ENCODE data around the gene GPR146. TPM values are rescaled to one million over a fixed set of nuclear protein-coding genes. Genes with fewer than 3 reads are reported as not detected.
A peak's percentile ranks its signal among the peaks of the same experiment; 100 is the strongest.

GPR146 gene, protein sequence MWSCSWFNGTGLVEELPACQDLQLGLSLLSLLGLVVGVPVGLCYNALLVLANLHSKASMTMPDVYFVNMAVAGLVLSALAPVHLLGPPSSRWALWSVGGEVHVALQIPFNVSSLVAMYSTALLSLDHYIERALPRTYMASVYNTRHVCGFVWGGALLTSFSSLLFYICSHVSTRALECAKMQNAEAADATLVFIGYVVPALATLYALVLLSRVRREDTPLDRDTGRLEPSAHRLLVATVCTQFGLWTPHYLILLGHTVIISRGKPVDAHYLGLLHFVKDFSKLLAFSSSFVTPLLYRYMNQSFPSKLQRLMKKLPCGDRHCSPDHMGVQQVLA
- 10 to 100 TPM in 1 of 5 donors, 1 to 10 TPM in 4; 2.0 to 13.6 (median 4.4) TPM for total RNA-seq
- 10 to 100 TPM in 2 of 3 donors, 1 to 10 TPM in 1; 6.4 to 14.6 (median 10.8) TPM for polyA plus RNA-seq
- long read RNA-seq, donor 1, result 0 reads
- long read RNA-seq, donor 2, partial matches to known transcripts, result 0 of 1 reads
- long read RNA-seq, donor 2, other reads (novel, unspliced or antisense), result 0 of 1 reads
- long read RNA-seq, donor 3, result 0 reads
- long read RNA-seq, donor 4, result 0 reads
- long read RNA-seq, donor 5, partial matches to known transcripts, result 0 of 2 reads
- long read RNA-seq, donor 5, other reads (novel, unspliced or antisense), result 0 of 2 reads
- long read RNA-seq, donor 6, partial matches to known transcripts, result 0 of 3 reads
- long read RNA-seq, donor 6, other reads (novel, unspliced or antisense), result 0 of 3 reads
- long read RNA-seq, donor 7, partial matches to known transcripts, result 0 of 2 reads
- long read RNA-seq, donor 7, other reads (novel, unspliced or antisense), result 0 of 2 reads
- long read RNA-seq, donor 8, partial matches to known transcripts, result 0 of 2 reads
- long read RNA-seq, donor 8, other reads (novel, unspliced or antisense), result 0 of 2 reads
- long read RNA-seq, donor 9, partial matches to known transcripts, result 0 of 2 reads
- long read RNA-seq, donor 9, other reads (novel, unspliced or antisense), result 0 of 2 reads
- long read RNA-seq, donor 10, partial matches to known transcripts, result 0 of 1 reads
- long read RNA-seq, donor 10, other reads (novel, unspliced or antisense), result 0 of 1 reads

DNA sequence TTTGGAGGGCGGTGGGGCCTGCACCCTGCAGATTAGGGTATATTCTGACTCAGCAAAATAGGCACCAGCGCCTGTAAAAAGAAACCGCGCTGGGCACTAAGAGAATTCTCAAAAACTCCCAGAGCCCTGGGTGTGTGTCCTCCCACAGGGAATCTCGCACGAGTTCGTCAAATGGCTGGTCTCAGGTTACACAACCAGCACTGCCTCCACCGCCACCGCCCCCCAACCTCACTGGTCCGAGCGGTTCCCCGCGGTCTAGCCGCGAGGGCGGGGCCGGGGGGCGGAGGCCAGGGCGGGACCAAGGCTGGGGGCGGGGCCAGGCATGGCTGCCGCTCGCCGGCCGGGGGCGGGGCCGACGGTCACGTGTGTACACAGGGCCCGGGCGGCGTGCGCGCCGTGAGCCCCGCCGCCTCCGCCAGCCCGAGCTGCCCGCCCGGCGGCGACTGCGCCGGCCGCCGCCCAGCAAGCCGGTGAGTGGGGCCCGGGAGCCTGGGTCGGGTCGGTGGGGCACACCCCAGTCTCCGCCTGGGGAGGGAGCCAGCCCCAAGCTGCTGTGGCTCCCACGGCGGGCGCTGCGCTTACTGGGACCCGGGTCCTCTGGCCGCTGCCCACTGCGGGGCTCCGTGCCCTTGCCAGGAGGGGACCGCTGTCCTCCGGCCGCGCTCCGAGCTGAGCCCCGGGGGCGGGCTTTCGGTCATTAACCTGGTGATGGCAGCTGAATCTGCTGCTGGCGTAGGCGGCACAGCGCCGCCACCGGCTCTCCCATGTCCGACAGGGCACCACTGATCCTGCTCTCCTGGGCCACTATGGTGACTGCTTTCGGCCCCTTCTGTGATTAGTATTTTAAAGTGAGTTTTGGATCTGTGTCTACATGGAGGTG, at the start of gene GPR146:
GPR146 (plus strand) TSS at position 358 of the 880 bp plus-strand sequence. CDS start 12,970 bp downstream, outside the sequence.
- no peaks in the 10 kb centered on the region for H3K36me3 ChIP-seq
- intact Hi-C loops (cut with DNase I; ENCODE audit: low total_unique reads), result no loop called here
- peak within 1 kb of the TSS; percentile 86 to 95 (median 93) for H3K27ac ChIP-seq
- H3K4me3 ChIP-seq, result peak within 1 kb of the TSS; percentile 64 to 78 (median 72)
- peaks cover 75 to 91% (median 84%) of the 10 kb centered on the region in 4 donors for H3K4me1 ChIP-seq
- DNase-seq, result peak; percentile 97 to 98
- WGBS, 5 donors, result 0 to 1% (median 1%) methylated on average over 19 to 74 of the region's 74 CpGs
- H3K27me3 ChIP-seq, result no peaks in the 10 kb centered on the region
- no peaks in the 10 kb centered on the region for H3K9me3 ChIP-seq
- TF ChIP-seq POLR2A (IDR thresholded peaks at IDR 0.05), result peak in 1 of 4 donors; percentile 13
- TF ChIP-seq EP300 (IDR thresholded peaks at IDR 0.05), result no peak
- TF ChIP-seq, protein P1, sequence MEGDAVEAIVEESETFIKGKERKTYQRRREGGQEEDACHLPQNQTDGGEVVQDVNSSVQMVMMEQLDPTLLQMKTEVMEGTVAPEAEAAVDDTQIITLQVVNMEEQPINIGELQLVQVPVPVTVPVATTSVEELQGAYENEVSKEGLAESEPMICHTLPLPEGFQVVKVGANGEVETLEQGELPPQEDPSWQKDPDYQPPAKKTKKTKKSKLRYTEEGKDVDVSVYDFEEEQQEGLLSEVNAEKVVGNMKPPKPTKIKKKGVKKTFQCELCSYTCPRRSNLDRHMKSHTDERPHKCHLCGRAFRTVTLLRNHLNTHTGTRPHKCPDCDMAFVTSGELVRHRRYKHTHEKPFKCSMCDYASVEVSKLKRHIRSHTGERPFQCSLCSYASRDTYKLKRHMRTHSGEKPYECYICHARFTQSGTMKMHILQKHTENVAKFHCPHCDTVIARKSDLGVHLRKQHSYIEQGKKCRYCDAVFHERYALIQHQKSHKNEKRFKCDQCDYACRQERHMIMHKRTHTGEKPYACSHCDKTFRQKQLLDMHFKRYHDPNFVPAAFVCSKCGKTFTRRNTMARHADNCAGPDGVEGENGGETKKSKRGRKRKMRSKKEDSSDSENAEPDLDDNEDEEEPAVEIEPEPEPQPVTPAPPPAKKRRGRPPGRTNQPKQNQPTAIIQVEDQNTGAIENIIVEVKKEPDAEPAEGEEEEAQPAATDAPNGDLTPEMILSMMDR (IDR thresholded peaks at IDR 0.05), result peak in 4 of 7 experiments; percentile 23 to 57 (median 46)
- peak; percentile 54 to 78 (median 63) for TF ChIP-seq POLR2AphosphoS5 (IDR thresholded peaks at IDR 0.05)

DNA sequence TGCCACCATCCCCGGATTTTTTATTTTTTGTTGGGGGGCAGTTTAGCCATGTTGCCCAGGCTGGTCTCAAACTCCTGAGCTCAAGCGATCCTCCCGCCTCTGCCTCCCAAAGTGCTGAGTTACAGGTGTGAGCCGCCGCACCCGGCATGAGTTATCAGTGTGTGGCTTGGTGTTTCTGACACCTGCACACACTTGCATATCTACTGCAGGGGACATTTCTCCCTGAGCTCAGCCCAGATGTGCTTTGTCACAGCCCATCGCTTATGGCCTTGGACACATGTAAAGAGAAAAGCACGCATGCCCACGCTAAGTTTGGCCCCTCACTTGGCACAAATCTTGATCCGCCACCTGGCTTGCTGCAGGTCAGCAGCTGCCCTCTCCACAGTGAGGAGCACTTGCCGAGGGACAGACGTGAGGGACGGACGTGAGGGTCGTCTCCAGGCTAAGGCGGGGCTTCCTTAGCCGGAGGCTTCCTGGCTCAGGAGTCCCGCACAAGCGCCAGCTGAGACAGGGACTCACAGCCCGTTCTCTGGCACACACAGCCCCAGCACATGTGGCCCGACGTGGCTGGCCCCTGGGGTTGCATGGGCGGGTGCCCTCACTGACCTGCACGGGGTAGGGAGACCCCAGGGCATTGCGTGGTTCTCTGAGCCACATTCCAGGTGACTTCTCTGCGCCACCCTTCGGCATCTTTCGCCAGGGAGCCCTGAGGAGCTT, 49.6 kb upstream of the GPR146 start:
- H3K9me3 ChIP-seq, result no peaks in the 10 kb centered on the region
- intact Hi-C loops (cut with DNase I; ENCODE audit: low total_unique reads), result loop anchor here (5.0 to 10.0 kb wide), 2 partner anchors 68 to 160 kb away; no protein-coding TSS in a partner anchor
- peaks cover 0 to 49% (median 43%) of the 10 kb centered on the region in 4 donors for H3K36me3 ChIP-seq
- H3K4me3 ChIP-seq, result no peak overlapping the region
- peaks cover 0 to 11% (median 10%) of the 10 kb centered on the region in 4 donors for H3K4me1 ChIP-seq
- no peak for DNase-seq
- H3K27me3 ChIP-seq, result peaks cover 0 to 12% (median 0%) of the 10 kb centered on the region in 3 donors
- no peak overlapping the region for H3K27ac ChIP-seq
- 73 to 83% (median 77%) methylated on average over 9 to 28 of the region's 28 CpGs for WGBS, 5 donors
- TF ChIP-seq, protein P1 (IDR thresholded peaks at IDR 0.05), result no peak
- TF ChIP-seq POLR2A (IDR thresholded peaks at IDR 0.05) (no peak), POLR2AphosphoS5 (IDR thresholded peaks at IDR 0.05) (no peak)

DNA sequence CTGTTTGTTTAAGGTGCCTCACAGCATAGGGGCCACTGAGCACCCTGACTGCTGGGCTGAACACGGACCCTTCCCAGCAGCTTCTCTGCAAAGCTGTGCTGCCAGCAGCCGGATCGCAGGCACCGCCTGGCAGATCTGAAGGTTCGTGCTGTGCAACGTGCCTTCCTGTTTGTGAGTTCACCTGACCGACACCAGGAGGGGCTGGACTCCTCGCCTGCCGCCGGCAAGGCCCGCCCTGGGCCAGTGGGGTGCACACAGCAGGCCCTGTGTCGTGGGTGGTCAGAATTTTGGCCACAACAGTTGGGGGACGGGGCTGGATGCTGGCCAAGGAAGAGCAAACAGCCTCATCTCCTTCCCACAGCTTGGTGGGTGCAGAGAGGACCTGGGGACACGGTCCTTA, 48.8 kb upstream of the GPR146 start:
- no peak for DNase-seq
- Histone ChIP-seq H3K4me3 (no peak overlapping the region), H3K27me3 (peaks cover 0 to 8% (median 0%) of the 10 kb centered on the region in 3 donors), H3K4me1 (peaks cover 0 to 11% (median 10%) of the 10 kb centered on the region in 4 donors), H3K36me3 (peaks cover 0 to 57% (median 49%) of the 10 kb centered on the region in 4 donors), H3K9me3 (no peaks in the 10 kb centered on the region), H3K27ac (no peak overlapping the region)
- TF ChIP-seq POLR2A (IDR thresholded peaks at IDR 0.05) (no peak), POLR2AphosphoS5 (IDR thresholded peaks at IDR 0.05) (no peak), EP300 (IDR thresholded peaks at IDR 0.05) (no peak)
- TF ChIP-seq, protein P1 (IDR thresholded peaks at IDR 0.05), result no peak
- WGBS, 5 donors, result 87 to 90% (median 89%) methylated on average over 13 to 14 of the region's 14 CpGs
- intact Hi-C loops (cut with DNase I; ENCODE audit: low total_unique reads), result loop anchor here (5.0 to 10.0 kb wide), 2 partner anchors 67 to 159 kb away; no protein-coding TSS in a partner anchor

All from stomach (tissue), 19 donors.